ENCODE results near the gene AGPS.
"Not testable (repeated sequence)": the region's sequence is repeated elsewhere in the genome, so short reads cannot be mapped to it uniquely, and the experiment has no call there.

Gene AGPS

GRCh38 chr2:177483531-177483930, 91.0 kb downstream of the AGPS start (continued):
- TF ChIP-seq KLF17 (tag by site-specific recombination; IDR thresholded peaks at IDR 0.05): no peak
- TF ChIP-seq RBAK (tag by site-specific recombination; IDR thresholded peaks at IDR 0.05): no peak
- no peak for TF ChIP-seq ZNF701 (tag by site-specific recombination; IDR thresholded peaks at IDR 0.05)
- no peak for TF ChIP-seq ZNF629 (tag by site-specific recombination; IDR thresholded peaks at IDR 0.05)
- TF ChIP-seq GLI4 (tag by site-specific recombination; IDR thresholded peaks at IDR 0.05): no peak
- no peak for TF ChIP-seq ZNF558 (tag by site-specific recombination; IDR thresholded peaks at IDR 0.05)

- POLR2A ChIA-PET: no interaction called here
- H3K36me3 ChIP-seq (ENCODE audit: control insufficient read depth in 2 of 2, insufficient read depth in 1 of 2, low read length in 2 of 2): peaks cover 9% of the 10 kb centered on the region in 2 experiments; a peak in 2 of 3 replicates
- no peaks in the 10 kb centered on the region for H3K9me3 ChIP-seq (ENCODE audit: control insufficient read depth, insufficient read depth, low read depth, low read length)
- TF ChIP-seq ZNF776 (tag by site-specific recombination; IDR thresholded peaks at IDR 0.05; ENCODE audit: borderline replicate concordance) (no peak), ZNF280D (tag by site-specific recombination; IDR thresholded peaks at IDR 0.05) (no peak), OVOL3 (tag by site-specific recombination; IDR thresholded peaks at IDR 0.05) (no peak), PRDM1 (tag by site-specific recombination; IDR thresholded peaks at IDR 0.05) (no peak)
- CTCF ChIA-PET: interaction anchor here (1.2 kb wide), 1 partner anchor 241 kb away, joined by 3 read pairs; no protein-coding TSS in a partner anchor
- H3K4me1 ChIP-seq (ENCODE audit: control insufficient read depth, insufficient read depth, low read length): no peaks in the 10 kb centered on the region
- no peak overlapping the region for H3K4me3 ChIP-seq (ENCODE audit: low read depth, low read length)
- no peak overlapping the region for H3K27ac ChIP-seq (ENCODE audit: extremely low read depth, low read depth, low read length)
Measured at GRCh38 chr2:177484180-177484795, 91.7 kb downstream of the AGPS start.

GRCh38 chr2:177485657-177486056, 93.1 kb downstream of the AGPS start:
- H3K27ac ChIP-seq (ENCODE audit: extremely low read depth, low read depth, low read length); H3K36me3 ChIP-seq (ENCODE audit: control insufficient read depth in 2 of 2, insufficient read depth in 1 of 2, low read length in 2 of 2); CTCF ChIA-PET; H3K9me3 ChIP-seq (ENCODE audit: control insufficient read depth, insufficient read depth, low read depth, low read length); H3K4me1 ChIP-seq (ENCODE audit: control insufficient read depth, insufficient read depth, low read length); H3K4me3 ChIP-seq (ENCODE audit: low read depth, low read length); POLR2A ChIA-PET: not testable (repeated sequence)
- 0 out of 2 replicates have a peak, but pooled peaks have one; percentile 68 for TF ChIP-seq ZNF121 (tag by site-specific recombination; IDR thresholded peaks at IDR 0.05)

GRCh38 chr2:177489719-177490301, 97.2 kb downstream of the AGPS start:
- Histone ChIP-seq H3K36me3 (ENCODE audit: control insufficient read depth in 2 of 2, insufficient read depth in 1 of 2, low read length in 2 of 2) (peaks cover 0 to 9% of the 10 kb centered on the region in 2 experiments; a peak in 2 of 3 replicates), H3K9me3 (ENCODE audit: control insufficient read depth, insufficient read depth, low read depth, low read length) (no peaks in the 10 kb centered on the region), H3K4me1 (ENCODE audit: control insufficient read depth, insufficient read depth, low read length) (no peaks in the 10 kb centered on the region), H3K27ac (ENCODE audit: extremely low read depth, low read depth, low read length) (no peak overlapping the region), H3K4me3 (ENCODE audit: low read depth, low read length) (no peak overlapping the region)
- ChIA-PET CTCF (interaction anchor here (0.5 to 2.7 kb wide), 36 partner anchors 9 to 812 kb away, joined by 3 to 18 read pairs (median 4); no protein-coding TSS in a partner anchor), POLR2A (interaction anchor here (0.7 kb wide), 1 partner anchor 225 kb away, joined by 5 read pairs; no protein-coding TSS in a partner anchor)
- no peak for TF ChIP-seq ZNF248 (tag by site-specific recombination; IDR thresholded peaks at IDR 0.05)
- TF ChIP-seq ZNF654 (tag by site-specific recombination; IDR thresholded peaks at IDR 0.05; ENCODE audit: low read depth): peak; percentile 28

Measured in HEK293 (cell line).